Left lung (tissue), 10 donors: ENCODE results near the gene FBXL12. TPM values are rescaled to one million over a fixed set of nuclear protein-coding genes. Genes with fewer than 3 reads are reported as not detected.
"Not testable (repeated sequence)": the region's sequence is repeated elsewhere in the genome, so short reads cannot be mapped to it uniquely, and the experiment has no call there.

Source experiments
- ATAC-seq: fragments of 200-7000 bp; cut with Tn5 transposase; one replicate; pipeline ENCODE4 v1.9.1; 2020; ENCODE audit warnings: moderate library complexity
- DNase-seq, 4 donors: peaks; one replicate each; pipeline ENCODE4 v3.0.0-alpha.2; 2013 to 2020
- H3K27ac ChIP-seq, 2 donors: fragments of 200-600 bp; sonication (generic) in 1 of 2; one replicate each; pipeline versions ENCODE4 v1.5.0 to v1.8.0; 2020 to 2021
- H3K27me3 ChIP-seq, 2 donors: fragments of 200-600 bp; sonication (generic) in 1 of 2; one replicate each; pipeline versions ENCODE4 v1.5.0 to v1.8.0; 2020 to 2021
- H3K36me3 ChIP-seq, 2 donors: fragments of 200-600 bp; sonication (generic) in 1 of 2; one replicate each; pipeline versions ENCODE4 v1.5.0 to v1.8.0; 2020 to 2021
- H3K4me1 ChIP-seq, 2 donors: fragments of 200-600 bp; one replicate each; pipeline ENCODE4 v1.8.0; 2021
- H3K4me3 ChIP-seq, 2 donors: fragments of 200-600 bp; sonication (generic) in 1 of 2; one replicate each; pipeline versions ENCODE4 v1.5.0 to v1.8.0; 2020 to 2021; ENCODE audit warnings: mild to moderate bottlenecking in 1 of 2
- H3K9me3 ChIP-seq, 2 donors: fragments of 200-600 bp; sonication (generic) in 1 of 2; one replicate each; pipeline versions ENCODE4 v1.5.0 to v1.8.0; 2020 to 2021
- intact Hi-C, 2 donors: fragments of 100-400 bp; cut with DNase I; formaldehyde crosslinking; loops; one replicate each; pipeline versions ENCODE4 v1.11.2 to v1.14.2; 2022
- polyA plus RNA-seq, 6 donors: library from polyadenylated mRNA; unstranded; fragments of 120-200 nt; gene quantifications; one replicate each; pipeline ENCODE4 v1.2.1, GENCODE V29; 2013; ENCODE audit not compliant: insufficient read length in 6 of 6
- total RNA-seq, 2 donors: library from RNA; stranded (reverse); fragmentation: NEBNext Ultra II Directional; extraction: Animal tissue kit (Norgen Biotek cat#: 25700); gene quantifications; one replicate each; pipeline ENCODE4 v1.2.1, GENCODE V29; 2021
- TF ChIP-seq, protein P1 (sequence below), 2 donors: fragments of 200-600 bp; sonication (generic) in 1 of 2; IDR thresholded peaks; one replicate each; pipeline versions ENCODE4 v1.5.0 to v1.8.0; 2021; ENCODE audit warnings: antibody characterized with exemption in 2 of 2
- donor health status: DM: no; HTN: yes; CAD: no.
- donor health status: DM: no; HTN: no; CAD: no.

Gene FBXL12
- total and polyA plus RNA-seq, 8 donors = 22.3 to 40.5 (median 33.9) TPM

GRCh38 chr19:9786819-9787218, 32.1 kb downstream of the FBXL12 start:
- TF ChIP-seq, protein P1, sequence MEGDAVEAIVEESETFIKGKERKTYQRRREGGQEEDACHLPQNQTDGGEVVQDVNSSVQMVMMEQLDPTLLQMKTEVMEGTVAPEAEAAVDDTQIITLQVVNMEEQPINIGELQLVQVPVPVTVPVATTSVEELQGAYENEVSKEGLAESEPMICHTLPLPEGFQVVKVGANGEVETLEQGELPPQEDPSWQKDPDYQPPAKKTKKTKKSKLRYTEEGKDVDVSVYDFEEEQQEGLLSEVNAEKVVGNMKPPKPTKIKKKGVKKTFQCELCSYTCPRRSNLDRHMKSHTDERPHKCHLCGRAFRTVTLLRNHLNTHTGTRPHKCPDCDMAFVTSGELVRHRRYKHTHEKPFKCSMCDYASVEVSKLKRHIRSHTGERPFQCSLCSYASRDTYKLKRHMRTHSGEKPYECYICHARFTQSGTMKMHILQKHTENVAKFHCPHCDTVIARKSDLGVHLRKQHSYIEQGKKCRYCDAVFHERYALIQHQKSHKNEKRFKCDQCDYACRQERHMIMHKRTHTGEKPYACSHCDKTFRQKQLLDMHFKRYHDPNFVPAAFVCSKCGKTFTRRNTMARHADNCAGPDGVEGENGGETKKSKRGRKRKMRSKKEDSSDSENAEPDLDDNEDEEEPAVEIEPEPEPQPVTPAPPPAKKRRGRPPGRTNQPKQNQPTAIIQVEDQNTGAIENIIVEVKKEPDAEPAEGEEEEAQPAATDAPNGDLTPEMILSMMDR (IDR thresholded peaks at IDR 0.05) = no peak
- ATAC-seq = no peak
- no peaks in the 10 kb centered on the region for H3K9me3 ChIP-seq
- H3K27me3 ChIP-seq = no peaks in the 10 kb centered on the region
- DNase-seq = no peak
- no peaks in the 10 kb centered on the region for H3K36me3 ChIP-seq
- peak overlapping the region in 1 of 2 donors; percentile 63 for H3K4me3 ChIP-seq
- intact Hi-C loops = no loop called here
- peak overlapping the region; percentile 88 to 95 for H3K27ac ChIP-seq
- H3K4me1 ChIP-seq = peaks cover 7 to 21% of the 10 kb centered on the region in 2 donors

- TF ChIP-seq, protein P1 (IDR thresholded peaks at IDR 0.05) = no peak
- intact Hi-C loops = no loop called here
These were observed 32.5 kb downstream of the FBXL12 start for GRCh38 chr19:9786342-9786741.

GRCh38 chr19:9785367-9786331, 33.2 kb downstream of the FBXL12 start:
- Histone ChIP-seq H3K4me1 (peaks cover 7 to 21% of the 10 kb centered on the region in 2 donors), H3K36me3 (no peaks in the 10 kb centered on the region), H3K4me3 (peak overlapping the region; percentile 43 to 63), H3K27ac (peak overlapping the region; percentile 88 to 95), H3K9me3 (no peaks in the 10 kb centered on the region), H3K27me3 (no peaks in the 10 kb centered on the region)
- intact Hi-C loops = no loop called here
- ATAC-seq (peak; percentile 93), DNase-seq (peak; percentile 97 to 99 (median 98))
- TF ChIP-seq, protein P1 (IDR thresholded peaks at IDR 0.05) = no peak

More at GRCh38 chr19:9786342-9786741, 32.5 kb downstream of the FBXL12 start:
- peaks cover 7 to 21% of the 10 kb centered on the region in 2 donors for H3K4me1 ChIP-seq
- no peaks in the 10 kb centered on the region for H3K36me3 ChIP-seq
- no peaks in the 10 kb centered on the region for H3K9me3 ChIP-seq
- H3K27me3 ChIP-seq = no peaks in the 10 kb centered on the region
- DNase-seq = peak in 1 of 4 donors; percentile 47
- no peak for ATAC-seq
- H3K4me3 ChIP-seq = peak overlapping the region; percentile 43 to 63
- H3K27ac ChIP-seq = peak overlapping the region; percentile 88 to 95

DNA sequence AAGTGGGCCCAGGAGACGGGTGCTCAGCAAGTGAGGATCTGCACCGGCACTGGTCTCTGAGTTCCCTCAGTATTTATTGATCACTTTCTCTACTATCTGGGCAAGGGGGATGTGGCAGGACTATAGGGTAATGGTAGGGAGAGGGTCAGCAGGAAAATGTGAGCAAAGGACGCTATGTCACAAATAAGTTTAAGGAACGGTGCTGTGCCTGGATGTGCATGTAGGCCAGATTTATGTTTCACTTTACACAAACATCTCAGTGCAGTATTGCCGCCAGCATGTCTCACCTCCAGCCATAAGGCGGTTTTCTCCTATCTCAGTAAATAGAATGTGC, 34.7 kb downstream of the FBXL12 start:
- Histone ChIP-seq H3K27ac (peak overlapping the region in 1 of 2 donors; percentile 95), H3K4me1 (peaks cover 7 to 21% of the 10 kb centered on the region in 2 donors)
- H3K9me3 ChIP-seq, DNase-seq, H3K27me3 ChIP-seq, H3K36me3 ChIP-seq, ATAC-seq, H3K4me3 ChIP-seq, intact Hi-C loops: not testable (repeated sequence)

GRCh38 chr19:9782338-9782737, 36.5 kb downstream of the FBXL12 start:
- Histone ChIP-seq H3K27me3 (no peaks in the 10 kb centered on the region), H3K36me3 (no peaks in the 10 kb centered on the region), H3K4me3 (no peak overlapping the region), H3K9me3 (peaks cover 0 to 12% of the 10 kb centered on the region in 2 donors), H3K4me1 (peaks cover 7 to 21% of the 10 kb centered on the region in 2 donors), H3K27ac (no peak overlapping the region)
- intact Hi-C loops = no loop called here
- ATAC-seq (no peak), DNase-seq (no peak)
- TF ChIP-seq, protein P1 (IDR thresholded peaks at IDR 0.05) = no peak
